A549 treated with Hydrocortisone at 1 μM for 4 hours (cell line): ENCODE measurements around the gene OTOP1. TPM values are rescaled to one million over a fixed set of nuclear protein-coding genes. Genes with fewer than 3 reads are reported as not detected.

ENCODE experiments used
- total RNA-seq: library from RNA; stranded (reverse); fragments of 200-300 nt; extraction: Qiagen RNA extraction; gene quantifications from 5 replicates; pipeline ENCODE4 v1.2.3, GENCODE V29; 2022

Gene OTOP1, protein sequence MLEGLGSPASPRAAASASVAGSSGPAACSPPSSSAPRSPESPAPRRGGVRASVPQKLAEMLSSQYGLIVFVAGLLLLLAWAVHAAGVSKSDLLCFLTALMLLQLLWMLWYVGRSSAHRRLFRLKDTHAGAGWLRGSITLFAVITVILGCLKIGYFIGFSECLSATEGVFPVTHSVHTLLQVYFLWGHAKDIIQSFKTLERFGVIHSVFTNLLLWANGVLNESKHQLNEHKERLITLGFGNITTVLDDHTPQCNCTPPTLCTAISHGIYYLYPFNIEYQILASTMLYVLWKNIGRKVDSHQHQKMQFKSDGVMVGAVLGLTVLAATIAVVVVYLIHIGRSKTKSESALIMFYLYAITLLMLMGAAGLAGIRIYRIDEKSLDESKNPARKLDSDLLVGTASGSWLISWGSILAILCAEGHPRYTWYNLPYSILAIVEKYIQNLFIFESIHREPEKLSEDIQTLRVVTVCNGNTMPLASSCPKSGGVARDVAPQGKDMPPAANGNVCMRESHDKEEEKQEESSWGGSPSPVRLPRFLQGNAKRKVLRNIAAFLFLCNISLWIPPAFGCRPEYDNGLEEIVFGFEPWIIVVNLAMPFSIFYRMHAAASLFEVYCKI
- total RNA-seq, result not detected in 5 replicates

DNA sequence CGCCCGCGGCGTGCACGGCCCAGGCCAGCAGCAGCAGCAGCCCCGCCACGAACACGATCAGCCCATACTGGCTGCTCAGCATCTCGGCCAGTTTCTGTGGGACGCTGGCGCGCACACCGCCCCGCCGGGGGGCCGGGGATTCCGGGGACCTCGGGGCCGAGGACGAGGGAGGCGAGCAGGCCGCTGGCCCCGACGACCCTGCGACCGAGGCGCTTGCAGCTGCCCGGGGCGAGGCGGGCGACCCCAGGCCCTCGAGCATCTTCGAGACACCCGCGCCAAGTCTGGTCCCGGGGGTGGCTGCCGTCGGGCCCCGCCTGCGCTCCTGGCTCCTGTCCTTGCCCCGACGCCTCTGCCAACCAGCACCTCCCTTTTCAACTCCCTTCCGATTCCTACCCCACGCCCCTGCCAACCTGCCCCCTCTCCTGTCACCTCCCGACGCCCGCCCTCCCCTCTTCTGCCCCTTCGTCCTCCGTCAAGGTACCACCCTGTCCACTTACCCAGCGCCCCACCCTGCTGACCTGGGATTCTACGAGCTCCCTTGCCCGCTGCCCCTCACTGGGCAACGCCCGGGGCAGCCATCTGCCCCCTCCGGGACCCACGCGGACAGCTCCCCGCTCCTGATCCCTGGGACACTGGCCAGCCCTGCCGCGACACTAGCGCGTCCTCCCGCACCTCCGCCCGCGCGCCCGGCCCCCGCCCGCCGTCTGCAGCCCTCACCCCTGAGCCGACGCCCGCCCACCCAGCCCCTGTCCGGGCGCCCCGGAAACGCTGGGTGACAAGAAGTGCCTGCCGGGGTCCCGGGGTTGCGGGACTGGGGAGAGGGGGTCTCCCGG lies at the start of gene OTOP1:
Gene OTOP1 (minus strand): TSS at position 324 of the 833 bp plus-strand sequence. CDS start 65 bp downstream, at position 259.

GRCh38 chr4:4248029-4248884 lies 21.5 kb upstream of the OTOP1 start, which contains the start of gene TMEM128:
TMEM128 (minus strand) TSS chr4:4248223; CDS start chr4:4248202, 21 bp downstream.

Other genes starting within 250 kb of the OTOP1 start
- gene TMEM128, start 21.3 kb upstream of the OTOP1 start, total RNA-seq, result 11.2 to 13.1 TPM (median 11.5 TPM) in 5 replicates
- gene LYAR, start 63.2 kb upstream of the OTOP1 start, total RNA-seq, result 25.7 to 31.9 TPM (median 28.1 TPM) in 5 replicates
- 2.6 to 3.3 TPM (median 2.8 TPM) in 5 replicates for gene ZBTB49, start 63.3 kb upstream of the OTOP1 start, total RNA-seq
- gene NSG1, start 160.2 kb upstream of the OTOP1 start, total RNA-seq, result 8.1 to 12.2 TPM (median 11.0 TPM) in 5 replicates